GM21528 (cell line): Measurements from ENCODE around the gene NMT2.
"Not testable (repeated sequence)": the region's sequence is repeated elsewhere in the genome, so short reads cannot be mapped to it uniquely, and the experiment has no call there.

ENCODE experiments used
- ATAC-seq: cut with Tn5 transposase; IDR thresholded peaks from one replicate; pipeline ENCODE4 v1.9.1; 2021; ENCODE audit warnings: mild to moderate bottlenecking, moderate library complexity; ENCODE audit not compliant: unreplicated experiment, low FRiP score

Gene NMT2

GRCh38 chr10:15168291-15168785, at the start of gene NMT2:
Gene NMT2, minus strand, starts transcription at chr10:15168693. Its CDS starts 81 bp downstream, at chr10:15168612.
- ATAC-seq: peak; percentile 89

- ATAC-seq: no peak
These were observed 48.2 kb upstream of the NMT2 start for GRCh38 chr10:15216700-15217099.

- ATAC-seq: no peak
These were observed 45.7 kb upstream of the NMT2 start for GRCh38 chr10:15214237-15214636.

- ATAC-seq: no peak
These were observed 45.0 kb upstream of the NMT2 start for GRCh38 chr10:15213461-15213861.

GRCh38 chr10:15211464-15211979, 43.0 kb upstream of the NMT2 start:
- ATAC-seq: no peak

- no peak for ATAC-seq
These were observed 42.0 kb upstream of the NMT2 start for GRCh38 chr10:15210521-15210920.

- no peak for ATAC-seq
These were observed 41.5 kb upstream of the NMT2 start for GRCh38 chr10:15209827-15210509.

- no peak for ATAC-seq
These were observed 39.7 kb upstream of the NMT2 start for GRCh38 chr10:15208221-15208620.

GRCh38 chr10:15207410-15207809, 38.9 kb upstream of the NMT2 start:
- ATAC-seq: not testable (repeated sequence)

- no peak for ATAC-seq
These were observed 34.1 kb upstream of the NMT2 start for GRCh38 chr10:15202639-15203038.

GRCh38 chr10:15202301-15202621, 33.8 kb upstream of the NMT2 start:
- not testable (repeated sequence) for ATAC-seq

- no peak for ATAC-seq
These were observed 33.3 kb upstream of the NMT2 start for GRCh38 chr10:15201589-15202300.

GRCh38 chr10:15200626-15201025, 32.1 kb upstream of the NMT2 start:
- ATAC-seq: no peak

GRCh38 chr10:15197911-15198310, 29.4 kb upstream of the NMT2 start:
- no peak for ATAC-seq

GRCh38 chr10:15197276-15197675, 28.8 kb upstream of the NMT2 start:
- ATAC-seq: no peak

GRCh38 chr10:15196021-15196834, 27.7 kb upstream of the NMT2 start:
- ATAC-seq: no peak

- no peak for ATAC-seq
These were observed 20.8 kb upstream of the NMT2 start for GRCh38 chr10:15189133-15189885.

- no peak for ATAC-seq
These were observed 20.1 kb upstream of the NMT2 start for GRCh38 chr10:15188603-15189002.

GRCh38 chr10:15183689-15184481, 15.4 kb upstream of the NMT2 start:
- ATAC-seq: no peak
